BJ (cell line): ENCODE measurements around the gene TMEM141. TPM values are rescaled to one million over a fixed set of nuclear protein-coding genes. Genes with fewer than 3 reads are reported as not detected.

Experiments
- CTCF ChIA-PET: fragments of 350-600 bp; formaldehyde crosslinking; extraction: SDS; loops from one replicate; lab custom pipeline; 2021; ENCODE audit warnings: antibody characterized with exemption, inconsistent platforms; lab: Yijun Ruan, JAX
- POLR2A ChIA-PET: fragments of 300-600 bp; sonication (Branson Sonifier 250); formaldehyde crosslinking; extraction: SDS; loops from one replicate; lab custom pipeline; 2021; ENCODE audit warnings: antibody characterized with exemption; lab: Charles Lee
- DNase-seq: peaks from one replicate; pipeline ENCODE4 v3.0.0-alpha.2; 2011; ENCODE audit warnings: low read depth
- H3K27me3 ChIP-seq: 2 replicates; pipeline ENCODE4 v1.6.0; 2011; ENCODE audit warnings: low read length; ENCODE audit not compliant: control insufficient read depth, insufficient read depth
- H3K36me3 ChIP-seq: 2 replicates; pipeline ENCODE4 v1.5.1; 2011; ENCODE audit warnings: low read length; ENCODE audit not compliant: control insufficient read depth, insufficient read depth
- H3K4me3 ChIP-seq: 2 replicates; pipeline ENCODE4 v1.5.1; 2011; ENCODE audit warnings: low read depth, mild to moderate bottlenecking, control low read depth, low read length
- polyA plus RNA-seq: library from polyadenylated mRNA; depleted of rRNA; stranded (reverse); fragments of >200 nt; gene quantifications from 2 replicates; pipeline ENCODE4 v1.2.3, GENCODE V29; 2011
- TF ChIP-seq, protein P1 (sequence below): IDR thresholded peaks from 2 replicates; pipeline ENCODE4 v1.5.1; 2011; ENCODE audit warnings: low read depth, mild to moderate bottlenecking, control low read depth, inconsistent platforms, low read length, moderate library complexity; ENCODE audit not compliant: insufficient read depth

Gene TMEM141
- polyA plus RNA-seq, 1 experiment = 51.5 TPM

- TF ChIP-seq, protein P1, sequence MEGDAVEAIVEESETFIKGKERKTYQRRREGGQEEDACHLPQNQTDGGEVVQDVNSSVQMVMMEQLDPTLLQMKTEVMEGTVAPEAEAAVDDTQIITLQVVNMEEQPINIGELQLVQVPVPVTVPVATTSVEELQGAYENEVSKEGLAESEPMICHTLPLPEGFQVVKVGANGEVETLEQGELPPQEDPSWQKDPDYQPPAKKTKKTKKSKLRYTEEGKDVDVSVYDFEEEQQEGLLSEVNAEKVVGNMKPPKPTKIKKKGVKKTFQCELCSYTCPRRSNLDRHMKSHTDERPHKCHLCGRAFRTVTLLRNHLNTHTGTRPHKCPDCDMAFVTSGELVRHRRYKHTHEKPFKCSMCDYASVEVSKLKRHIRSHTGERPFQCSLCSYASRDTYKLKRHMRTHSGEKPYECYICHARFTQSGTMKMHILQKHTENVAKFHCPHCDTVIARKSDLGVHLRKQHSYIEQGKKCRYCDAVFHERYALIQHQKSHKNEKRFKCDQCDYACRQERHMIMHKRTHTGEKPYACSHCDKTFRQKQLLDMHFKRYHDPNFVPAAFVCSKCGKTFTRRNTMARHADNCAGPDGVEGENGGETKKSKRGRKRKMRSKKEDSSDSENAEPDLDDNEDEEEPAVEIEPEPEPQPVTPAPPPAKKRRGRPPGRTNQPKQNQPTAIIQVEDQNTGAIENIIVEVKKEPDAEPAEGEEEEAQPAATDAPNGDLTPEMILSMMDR = no peak
- DNase-seq = no peak
- CTCF ChIA-PET = no interaction called here
- H3K36me3 ChIP-seq = no peaks in the 10 kb centered on the region
- no peak overlapping the region for H3K4me3 ChIP-seq
- POLR2A ChIA-PET = no interaction called here
- 0 out of 2 replicates have a peak, but pooled peaks cover under 1% of the 10 kb centered on the region for H3K27me3 ChIP-seq
Observed at GRCh38 chr9:136756836-136757235, 34.3 kb upstream of the TMEM141 start.

DNA sequence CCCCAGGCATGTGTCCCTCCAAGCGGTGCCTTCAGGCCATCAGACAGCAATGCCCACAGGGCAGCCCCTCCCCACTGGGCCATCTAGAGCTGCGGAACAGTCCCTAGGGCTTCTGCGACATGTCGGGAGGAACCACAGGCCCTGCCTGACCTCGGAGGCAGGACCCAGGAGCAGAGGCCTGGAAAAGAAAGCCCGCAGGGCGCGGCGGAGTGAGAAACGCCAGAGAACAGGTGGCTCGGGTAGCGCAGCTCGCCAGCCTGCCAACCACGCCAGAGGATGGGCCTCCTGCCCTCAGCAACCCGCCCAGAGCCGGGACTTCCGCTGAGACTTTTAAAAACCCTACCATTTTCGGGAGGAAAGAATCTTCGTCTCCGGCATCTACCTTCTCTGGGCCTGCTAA, 33.8 kb upstream of the TMEM141 start:
- DNase-seq = no peak
- Histone ChIP-seq H3K4me3 (no peak overlapping the region), H3K27me3 (no peaks in the 10 kb centered on the region), H3K36me3 (no peaks in the 10 kb centered on the region)
- ChIA-PET POLR2A (no interaction called here), CTCF (interaction anchor here (0.9 to 1.0 kb wide), 2 partner anchors 20 to 37 kb away, joined by 3 to 4 read pairs; no protein-coding TSS in a partner anchor)
- TF ChIP-seq, protein P1 = no peak

DNA sequence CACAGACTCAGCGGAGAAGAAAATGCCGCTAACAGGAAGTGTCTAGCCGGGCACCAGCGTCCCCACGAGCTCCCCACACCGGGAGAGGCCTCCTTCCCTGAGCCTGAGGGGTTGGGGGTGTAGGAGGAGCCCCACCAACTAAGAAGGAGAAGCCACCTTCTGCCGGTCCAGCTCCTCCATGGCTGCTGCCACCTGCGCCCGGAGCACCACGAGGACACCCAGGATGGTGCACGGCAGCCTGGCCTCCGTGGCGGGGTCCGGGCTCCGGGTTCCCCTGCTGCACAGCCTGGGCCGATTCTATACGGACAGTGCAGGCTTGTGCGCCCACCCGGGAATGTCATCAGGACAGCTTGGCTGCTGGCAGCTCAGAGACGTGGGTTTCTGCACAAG, 33.4 kb upstream of the TMEM141 start:
- Histone ChIP-seq H3K36me3 (no peaks in the 10 kb centered on the region), H3K27me3 (no peaks in the 10 kb centered on the region), H3K4me3 (no peak overlapping the region)
- POLR2A ChIA-PET = no interaction called here
- CTCF ChIA-PET = interaction anchor here (0.9 to 1.3 kb wide), 4 partner anchors 9 to 36 kb away, joined by 3 to 4 read pairs (median 4); no protein-coding TSS in a partner anchor
- DNase-seq = no peak
- TF ChIP-seq, protein P1 = no peak

GRCh38 chr9:136759001-136759400, 32.1 kb upstream of the TMEM141 start:
- H3K27me3 ChIP-seq = peaks cover under 1% of the 10 kb centered on the region; the same call in 1 of the 2 replicates
- no peaks in the 10 kb centered on the region for H3K36me3 ChIP-seq
- TF ChIP-seq, protein P1 = no peak
- H3K4me3 ChIP-seq = no peak overlapping the region
- DNase-seq = no peak
- ChIA-PET CTCF (interaction anchor here (0.8 to 3.1 kb wide), 4 partner anchors 9 to 50 kb away, joined by 3 to 20 read pairs (median 3); no protein-coding TSS in a partner anchor), POLR2A (no interaction called here)

GRCh38 chr9:136759436-136760325, 31.5 kb upstream of the TMEM141 start:
- Histone ChIP-seq H3K4me3 (no peak overlapping the region), H3K27me3 (peaks cover 2% of the 10 kb centered on the region; the same call in 1 of the 2 replicates), H3K36me3 (no peaks in the 10 kb centered on the region)
- no peak for DNase-seq
- POLR2A ChIA-PET = no interaction called here
- TF ChIP-seq, protein P1 = no peak
- CTCF ChIA-PET = interaction anchor here (0.8 to 3.1 kb wide), 7 partner anchors 10 to 49 kb away, joined by 3 to 20 read pairs (median 3); no protein-coding TSS in a partner anchor
